Measurements from ENCODE around the gene COX14. TPM values are rescaled to one million over a fixed set of nuclear protein-coding genes. Genes with fewer than 3 reads are reported as not detected.

COX14 gene
- total and polyA plus RNA-seq, 2 experiments from 2014 or later: 53.4 to 122 TPM

DNA sequence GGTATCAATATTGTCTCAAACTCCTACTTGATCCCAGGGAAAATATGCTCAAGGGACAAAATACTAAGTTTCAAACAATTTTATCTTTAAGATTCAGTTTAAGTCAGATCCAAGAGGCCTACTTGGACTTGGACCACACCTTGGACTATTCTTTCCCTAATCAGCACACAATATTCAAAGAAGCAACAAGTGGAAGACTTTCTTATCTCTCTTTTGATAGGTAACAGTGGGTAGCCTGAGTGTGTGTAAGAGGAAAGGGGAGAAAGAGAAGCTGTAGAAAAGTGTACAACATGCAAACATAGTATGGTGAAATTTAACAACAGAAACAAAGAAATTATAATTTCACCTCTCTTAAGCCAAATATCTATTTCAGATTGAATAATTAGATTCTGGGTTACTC is 48.6 kb downstream of the COX14 start:
- H3K27me3 ChIP-seq (replicated peaks; ENCODE audit: insufficient read depth): no peaks in the 10 kb centered on the region
- H3K79me2 ChIP-seq (ENCODE audit: insufficient read depth): peaks cover 98% of the 10 kb centered on the region
- no peak overlapping the region for H2AFZ ChIP-seq
- no peaks in the 10 kb centered on the region for H4K20me1 ChIP-seq (ENCODE audit: insufficient read depth)
- no peak overlapping the region for H3K4me2 ChIP-seq (ENCODE audit: unreplicated experiment)
- H3F3A ChIP-seq (ENCODE audit: insufficient read depth): peaks cover 32% of the 10 kb centered on the region
- H3K27ac ChIP-seq: no peak overlapping the region
- H3K36me3 ChIP-seq (ENCODE audit: low read depth): no peaks in the 10 kb centered on the region
- H3K9me3 ChIP-seq (ENCODE audit: low read depth): no peaks in the 10 kb centered on the region
- no peak for DNase-seq
- H3K4me1 ChIP-seq (ENCODE audit: insufficient read depth): peaks cover 27% of the 10 kb centered on the region
- H3K9me2 ChIP-seq (ENCODE audit: insufficient read depth): no peaks in the 10 kb centered on the region
- no peak overlapping the region for H3K9ac ChIP-seq
- TF ChIP-seq EZH2phosphoT487 (IDR thresholded peaks at IDR 0.05; ENCODE audit: insufficient read depth, low read depth) (no peak), EZH2 (IDR thresholded peaks at IDR 0.05; ENCODE audit: insufficient read depth, poor library complexity, severe bottlenecking) (no peak)
- no peak overlapping the region for H3K4me3 ChIP-seq
- in situ Hi-C loops (cut with MboI): no loop called here

DNA sequence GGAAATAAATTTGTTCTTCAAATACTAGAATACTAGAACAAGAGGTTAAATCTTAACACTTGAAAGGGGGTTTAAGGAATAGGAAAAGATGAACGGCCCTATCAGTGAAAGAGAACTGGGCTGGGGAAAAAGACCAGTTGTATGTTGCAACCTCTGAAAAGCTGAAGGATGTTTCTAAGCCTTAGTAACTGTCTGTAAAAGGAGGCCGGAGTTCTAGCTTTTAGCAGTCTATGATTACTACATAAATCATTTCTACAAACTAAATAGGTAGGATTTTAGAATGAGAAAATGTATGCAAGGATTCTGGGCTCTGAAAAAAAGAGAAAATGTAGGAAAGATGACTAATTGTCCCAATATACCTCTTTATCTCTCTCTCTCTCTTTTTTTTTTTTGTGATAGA is 50.2 kb downstream of the COX14 start:
- H3K9ac ChIP-seq: no peak overlapping the region
- H3K9me3 ChIP-seq (ENCODE audit: low read depth): no peaks in the 10 kb centered on the region
- peaks cover 25% of the 10 kb centered on the region; the same call in 1 of the 2 replicates for H3F3A ChIP-seq (ENCODE audit: insufficient read depth)
- no peak overlapping the region for H3K4me3 ChIP-seq
- H3K79me2 ChIP-seq (ENCODE audit: insufficient read depth): peaks cover 96% of the 10 kb centered on the region
- H3K27ac ChIP-seq: peak overlapping the region; percentile 57
- TF ChIP-seq EZH2 (IDR thresholded peaks at IDR 0.05; ENCODE audit: insufficient read depth, poor library complexity, severe bottlenecking) (no peak), EZH2phosphoT487 (IDR thresholded peaks at IDR 0.05; ENCODE audit: insufficient read depth, low read depth) (no peak)
- peaks cover 24% of the 10 kb centered on the region for H3K4me1 ChIP-seq (ENCODE audit: insufficient read depth)
- 27 to 39% methylated on average over 2 of the region's 2 CpGs for WGBS, 2 experiments (ENCODE audit: low coverage in 1 of 2, low lambda C conversion rate in 2 of 2, missing lambda C conversion rate in 2 of 2)
- no peak overlapping the region for H2AFZ ChIP-seq
- in situ Hi-C loops (cut with MboI): no loop called here
- peak; percentile 77 for DNase-seq
- H3K27me3 ChIP-seq (replicated peaks; ENCODE audit: insufficient read depth): no peaks in the 10 kb centered on the region
- H3K36me3 ChIP-seq (ENCODE audit: low read depth): no peaks in the 10 kb centered on the region
- H3K4me2 ChIP-seq (ENCODE audit: unreplicated experiment): no peak overlapping the region
- H3K9me2 ChIP-seq (ENCODE audit: insufficient read depth): no peaks in the 10 kb centered on the region
- no peaks in the 10 kb centered on the region for H4K20me1 ChIP-seq (ENCODE audit: insufficient read depth)

DNA sequence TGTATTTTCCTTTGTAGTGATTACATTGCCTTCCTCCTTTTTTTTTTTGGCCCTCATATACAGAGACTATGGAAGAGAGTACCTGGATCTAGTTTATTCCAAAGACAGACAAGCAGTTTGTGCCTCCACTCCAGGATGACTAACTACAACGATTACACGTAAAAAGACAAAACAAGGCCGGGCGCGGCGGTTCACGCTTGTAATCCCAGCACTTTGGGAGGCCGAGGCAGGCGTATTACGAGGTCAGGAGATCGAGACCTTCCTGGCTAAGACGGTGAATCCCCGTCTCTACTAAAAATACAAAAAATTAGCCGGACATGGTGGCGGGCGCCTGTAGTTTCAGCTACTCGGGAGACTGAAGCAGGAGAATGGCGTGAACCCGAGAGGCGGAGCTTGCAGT is 52.9 kb downstream of the COX14 start:
- Histone ChIP-seq H3K36me3 (ENCODE audit: low read depth) (no peaks in the 10 kb centered on the region), H3K4me1 (ENCODE audit: insufficient read depth) (peaks cover 23% of the 10 kb centered on the region; the same call in 1 of the 2 replicates), H3K27me3 (replicated peaks; ENCODE audit: insufficient read depth) (no peaks in the 10 kb centered on the region), H3K4me2 (ENCODE audit: unreplicated experiment) (no peak overlapping the region), H4K20me1 (ENCODE audit: insufficient read depth) (no peaks in the 10 kb centered on the region), H3K4me3 (no peak overlapping the region), H3K9ac (no peak overlapping the region), H2AFZ (no peak overlapping the region), H3K27ac (no peak overlapping the region), H3K79me2 (ENCODE audit: insufficient read depth) (peaks cover 69% of the 10 kb centered on the region), H3K9me3 (ENCODE audit: low read depth) (no peaks in the 10 kb centered on the region), H3K9me2 (ENCODE audit: insufficient read depth) (no peaks in the 10 kb centered on the region), H3F3A (ENCODE audit: insufficient read depth) (peaks cover 16% of the 10 kb centered on the region; the same call in 1 of the 2 replicates)
- in situ Hi-C loops (cut with MboI): no loop called here
- 97 to 98% methylated on average over 20 of the region's 20 CpGs for WGBS, 2 experiments (ENCODE audit: low coverage in 1 of 2, low lambda C conversion rate in 2 of 2, missing lambda C conversion rate in 2 of 2)
- no peak for DNase-seq
- TF ChIP-seq EZH2 (IDR thresholded peaks at IDR 0.05; ENCODE audit: insufficient read depth, poor library complexity, severe bottlenecking) (no peak), EZH2phosphoT487 (IDR thresholded peaks at IDR 0.05; ENCODE audit: insufficient read depth, low read depth) (no peak)

DNA sequence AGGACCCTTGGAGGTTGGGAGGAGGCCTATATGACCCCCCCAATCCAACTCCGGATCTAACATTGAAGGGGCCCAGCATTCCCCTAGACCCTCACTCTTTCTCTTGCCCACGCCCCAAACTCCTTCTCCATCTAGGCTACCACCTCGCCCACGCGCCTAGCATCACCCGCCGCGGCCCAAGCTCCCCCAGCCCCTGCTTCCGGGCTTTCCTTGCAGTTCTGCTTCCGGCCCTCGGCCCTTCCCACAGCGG is 54.7 kb downstream of the COX14 start:
- Histone ChIP-seq H2AFZ (peak overlapping the region; percentile 86), H3K27me3 (replicated peaks; ENCODE audit: insufficient read depth) (no peaks in the 10 kb centered on the region), H3K4me1 (ENCODE audit: insufficient read depth) (peaks cover 23% of the 10 kb centered on the region; the same call in 1 of the 2 replicates), H3K9ac (peak overlapping the region; percentile 98), H4K20me1 (ENCODE audit: insufficient read depth) (no peaks in the 10 kb centered on the region), H3K27ac (peak overlapping the region; percentile 93), H3K9me2 (ENCODE audit: insufficient read depth) (no peaks in the 10 kb centered on the region), H3K9me3 (ENCODE audit: low read depth) (no peaks in the 10 kb centered on the region), H3F3A (ENCODE audit: insufficient read depth) (peaks cover 14% of the 10 kb centered on the region; the same call in 1 of the 2 replicates), H3K4me2 (ENCODE audit: unreplicated experiment) (peak overlapping the region; percentile 89), H3K79me2 (ENCODE audit: insufficient read depth) (peaks cover 52% of the 10 kb centered on the region), H3K4me3 (peak overlapping the region; percentile 97), H3K36me3 (ENCODE audit: low read depth) (no peaks in the 10 kb centered on the region)
- 0 to 2% methylated on average over 4 to 12 of the region's 12 CpGs for WGBS, 2 experiments (ENCODE audit: low coverage in 1 of 2, low lambda C conversion rate in 2 of 2, missing lambda C conversion rate in 2 of 2)
- in situ Hi-C loops (cut with MboI): no loop called here
- peak; percentile 74 for DNase-seq
- TF ChIP-seq EZH2phosphoT487 (IDR thresholded peaks at IDR 0.05; ENCODE audit: insufficient read depth, low read depth): no peak
- no peak for TF ChIP-seq EZH2 (IDR thresholded peaks at IDR 0.05; ENCODE audit: insufficient read depth, poor library complexity, severe bottlenecking)
